ENCODE measurements around the gene KMT2C.

DNA sequence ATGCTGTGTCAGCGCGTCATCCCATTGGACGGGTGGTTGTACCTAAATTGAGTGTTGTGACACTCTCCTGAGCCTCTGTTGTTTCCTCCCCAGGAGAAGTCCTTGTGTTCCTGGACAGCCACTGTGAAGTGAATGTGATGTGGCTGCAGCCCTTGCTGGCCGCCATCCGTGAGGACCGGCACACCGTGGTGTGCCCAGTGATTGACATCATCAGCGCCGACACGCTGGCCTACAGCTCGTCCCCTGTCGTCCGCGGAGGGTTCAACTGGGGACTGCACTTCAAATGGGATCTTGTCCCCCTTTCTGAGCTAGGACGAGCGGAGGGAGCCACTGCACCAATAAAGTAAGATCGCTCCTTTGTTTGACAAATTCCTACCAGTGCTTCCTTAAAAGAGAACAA is 327.9 kb downstream of the KMT2C start:
- TF ChIP-seq, protein P1, sequence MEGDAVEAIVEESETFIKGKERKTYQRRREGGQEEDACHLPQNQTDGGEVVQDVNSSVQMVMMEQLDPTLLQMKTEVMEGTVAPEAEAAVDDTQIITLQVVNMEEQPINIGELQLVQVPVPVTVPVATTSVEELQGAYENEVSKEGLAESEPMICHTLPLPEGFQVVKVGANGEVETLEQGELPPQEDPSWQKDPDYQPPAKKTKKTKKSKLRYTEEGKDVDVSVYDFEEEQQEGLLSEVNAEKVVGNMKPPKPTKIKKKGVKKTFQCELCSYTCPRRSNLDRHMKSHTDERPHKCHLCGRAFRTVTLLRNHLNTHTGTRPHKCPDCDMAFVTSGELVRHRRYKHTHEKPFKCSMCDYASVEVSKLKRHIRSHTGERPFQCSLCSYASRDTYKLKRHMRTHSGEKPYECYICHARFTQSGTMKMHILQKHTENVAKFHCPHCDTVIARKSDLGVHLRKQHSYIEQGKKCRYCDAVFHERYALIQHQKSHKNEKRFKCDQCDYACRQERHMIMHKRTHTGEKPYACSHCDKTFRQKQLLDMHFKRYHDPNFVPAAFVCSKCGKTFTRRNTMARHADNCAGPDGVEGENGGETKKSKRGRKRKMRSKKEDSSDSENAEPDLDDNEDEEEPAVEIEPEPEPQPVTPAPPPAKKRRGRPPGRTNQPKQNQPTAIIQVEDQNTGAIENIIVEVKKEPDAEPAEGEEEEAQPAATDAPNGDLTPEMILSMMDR (IDR thresholded peaks at IDR 0.05; ENCODE audit: low read length), result no peak
- TF ChIP-seq EZH2 (optimal IDR thresholded peaks at IDR 0.05; ENCODE audit: low read depth, low read length), result no peak
